ENCODE data around the gene BRINP2. TPM values are rescaled to one million over a fixed set of nuclear protein-coding genes. Genes with fewer than 3 reads are reported as not detected.

Gene BRINP2
- total RNA-seq, 2 donors from 2014 or later: not detected

GRCh38 chr1:177209357-177209756 is 38.6 kb downstream of the BRINP2 start:
- intact Hi-C loops (cut with DNase I): no loop called here
- Histone ChIP-seq H3K27me3 (no peaks in the 10 kb centered on the region), H3K4me1 (no peaks in the 10 kb centered on the region), H3K4me3 (no peak overlapping the region), H3K27ac (no peak overlapping the region), H3K9me3 (no peaks in the 10 kb centered on the region), H3K36me3 (replicated peaks in 1 of 2; ENCODE audit: insufficient read depth in 1 of 2, low read depth in 2 of 2) (no peaks in the 10 kb centered on the region)
- ATAC-seq: peak; percentile 58
- peak; percentile 27 to 71 (median 50) for DNase-seq
- no peak for TF ChIP-seq CTCF (IDR thresholded peaks at IDR 0.05)
- no peak for TF ChIP-seq POLR2A (IDR thresholded peaks at IDR 0.05)
- 74% methylated on average over 3 of the region's 3 CpGs for WGBS, 2 donors

- H3K27me3 ChIP-seq: no peaks in the 10 kb centered on the region
- intact Hi-C loops (cut with DNase I): no loop called here
Observed at GRCh38 chr1:177210071-177210470, 39.3 kb downstream of the BRINP2 start.

GRCh38 chr1:177211231-177211630 is 40.5 kb downstream of the BRINP2 start:
- H3K27me3 ChIP-seq: no peaks in the 10 kb centered on the region
- H3K4me1 ChIP-seq: no peaks in the 10 kb centered on the region
- ATAC-seq: no peak
- intact Hi-C loops (cut with DNase I): no loop called here
- H3K27ac ChIP-seq: no peak overlapping the region
- H3K36me3 ChIP-seq (replicated peaks in 1 of 2; ENCODE audit: insufficient read depth in 1 of 2, low read depth in 2 of 2): no peaks in the 10 kb centered on the region
- 50 to 58% methylated on average over 4 of the region's 4 CpGs for WGBS, 2 donors
- no peak for DNase-seq
- TF ChIP-seq CTCF (IDR thresholded peaks at IDR 0.05): no peak
- no peak for TF ChIP-seq POLR2A (IDR thresholded peaks at IDR 0.05)
- no peaks in the 10 kb centered on the region for H3K9me3 ChIP-seq
- H3K4me3 ChIP-seq: no peak overlapping the region

More at GRCh38 chr1:177210071-177210470, 39.3 kb downstream of the BRINP2 start:
- ATAC-seq (no peak), DNase-seq (no peak)
- Histone ChIP-seq H3K27ac (no peak overlapping the region), H3K4me3 (no peak overlapping the region), H3K4me1 (no peaks in the 10 kb centered on the region), H3K9me3 (no peaks in the 10 kb centered on the region), H3K36me3 (replicated peaks in 1 of 2; ENCODE audit: insufficient read depth in 1 of 2, low read depth in 2 of 2) (no peaks in the 10 kb centered on the region)
- TF ChIP-seq CTCF (IDR thresholded peaks at IDR 0.05) (no peak), POLR2A (IDR thresholded peaks at IDR 0.05) (no peak)

GRCh38 chr1:177216587-177217202 is 45.9 kb downstream of the BRINP2 start:
- no peak for DNase-seq
- TF ChIP-seq POLR2A (IDR thresholded peaks at IDR 0.05) (no peak), CTCF (IDR thresholded peaks at IDR 0.05) (no peak)
- WGBS, 2 donors: 52 to 80% methylated on average over 3 of the region's 3 CpGs
- H3K36me3 ChIP-seq (replicated peaks in 1 of 2; ENCODE audit: insufficient read depth in 1 of 2, low read depth in 2 of 2): no peaks in the 10 kb centered on the region
- intact Hi-C loops (cut with DNase I): no loop called here
- no peaks in the 10 kb centered on the region for H3K4me1 ChIP-seq
- no peak overlapping the region for H3K27ac ChIP-seq
- no peak overlapping the region for H3K4me3 ChIP-seq
- no peaks in the 10 kb centered on the region for H3K9me3 ChIP-seq
- ATAC-seq: no peak
- no peaks in the 10 kb centered on the region for H3K27me3 ChIP-seq
